CD4-positive, alpha-beta T cell treated with Interleukin-6 at 100 ng/mL for 8 hours (primary cell): Measurements from ENCODE around the gene FAM13B.
"Not testable (repeated sequence)": the region's sequence is repeated elsewhere in the genome, so short reads cannot be mapped to it uniquely, and the experiment has no call there.

ENCODE experiments used
- DNase-seq: peaks from one replicate; pipeline ENCODE4 v3.0.0-alpha.2; 2020; ENCODE audit warnings: mixed read lengths, low spot score

The FAM13B gene

GRCh38 chr5:138033907-138034306 is 1.0 kb upstream of the FAM13B start:
- no peak for DNase-seq

GRCh38 chr5:138033386-138033808 is 518 bp upstream of the FAM13B start:
- DNase-seq, result no peak

GRCh38 chr5:138032028-138032571 is 779 bp downstream of the FAM13B start:
- peak; percentile 55 for DNase-seq

- DNase-seq, result no peak
Measured at GRCh38 chr5:138029944-138030343, 2.9 kb downstream of the FAM13B start.

- no peak for DNase-seq
Measured at GRCh38 chr5:138029501-138029900, 3.4 kb downstream of the FAM13B start.

GRCh38 chr5:138028971-138029365 is 3.9 kb downstream of the FAM13B start:
- no peak for DNase-seq

GRCh38 chr5:138028262-138028970 is 4.5 kb downstream of the FAM13B start:
- DNase-seq, result not testable (repeated sequence)

- not testable (repeated sequence) for DNase-seq
Measured at GRCh38 chr5:138026793-138027192, 6.1 kb downstream of the FAM13B start.

- DNase-seq, result no peak
Measured at GRCh38 chr5:138025285-138025684, 7.6 kb downstream of the FAM13B start.

- no peak for DNase-seq
Measured at GRCh38 chr5:138024117-138024516, 8.8 kb downstream of the FAM13B start.

GRCh38 chr5:138022912-138023311 is 10.0 kb downstream of the FAM13B start:
- no peak for DNase-seq

GRCh38 chr5:138021771-138022170 is 11.1 kb downstream of the FAM13B start:
- DNase-seq, result no peak

GRCh38 chr5:138018849-138019248 is 14.0 kb downstream of the FAM13B start:
- DNase-seq, result no peak

- no peak for DNase-seq
Measured at GRCh38 chr5:138015916-138016315, 17.0 kb downstream of the FAM13B start.

- no peak for DNase-seq
Measured at GRCh38 chr5:138011991-138012390, 20.9 kb downstream of the FAM13B start.

- no peak for DNase-seq
Measured at GRCh38 chr5:138000102-138000723, 32.7 kb downstream of the FAM13B start.

- DNase-seq, result no peak
Measured at GRCh38 chr5:137997726-137998213, 35.1 kb downstream of the FAM13B start.

- DNase-seq, result no peak
Measured at GRCh38 chr5:137995749-137996128, 37.1 kb downstream of the FAM13B start.

GRCh38 chr5:137995077-137995748 is 37.7 kb downstream of the FAM13B start:
- no peak for DNase-seq

- DNase-seq, result no peak
Measured at GRCh38 chr5:137994556-137994955, 38.3 kb downstream of the FAM13B start.

- DNase-seq, result no peak
Measured at GRCh38 chr5:137989419-137989818, 43.5 kb downstream of the FAM13B start.

GRCh38 chr5:137975208-137975607 is 57.7 kb downstream of the FAM13B start:
- DNase-seq, result no peak

- DNase-seq, result not testable (repeated sequence)
Measured at GRCh38 chr5:137970384-137970783, 62.5 kb downstream of the FAM13B start.
